Neural cell (in vitro differentiated cells): ENCODE results near the gene SLCO4A1.

Experiments
- EZH2 ChIP-seq: fragments of 200-600, 300-800 bp; shearing (Covaris generic), sonication (generic); IDR thresholded peaks from 2 replicates; pipeline ENCODE4 v1.6.1; 2014; ENCODE audit warnings: antibody characterized with exemption, low read length, borderline replicate concordance, mild to moderate bottlenecking; ENCODE audit not compliant: insufficient read depth, poor library complexity, severe bottlenecking
- POLR2AphosphoS5 ChIP-seq: IDR thresholded peaks from 2 replicates; pipeline ENCODE4 v1.6.1; 2012
- REST ChIP-seq: IDR thresholded peaks from 2 replicates; pipeline ENCODE4 v1.6.1; 2012; ENCODE audit warnings: borderline replicate concordance
- TAF1 ChIP-seq: IDR thresholded peaks from 2 replicates; pipeline ENCODE4 v1.6.1; 2012; ENCODE audit warnings: low read depth
- TF ChIP-seq, protein P1 (sequence below): fragments of 450-650 bp; IDR thresholded peaks from 2 replicates; pipeline ENCODE4 v1.5.1; 2014; ENCODE audit warnings: antibody characterized with exemption, mild to moderate bottlenecking, moderate library complexity; ENCODE audit not compliant: poor library complexity, severe bottlenecking

DNA sequence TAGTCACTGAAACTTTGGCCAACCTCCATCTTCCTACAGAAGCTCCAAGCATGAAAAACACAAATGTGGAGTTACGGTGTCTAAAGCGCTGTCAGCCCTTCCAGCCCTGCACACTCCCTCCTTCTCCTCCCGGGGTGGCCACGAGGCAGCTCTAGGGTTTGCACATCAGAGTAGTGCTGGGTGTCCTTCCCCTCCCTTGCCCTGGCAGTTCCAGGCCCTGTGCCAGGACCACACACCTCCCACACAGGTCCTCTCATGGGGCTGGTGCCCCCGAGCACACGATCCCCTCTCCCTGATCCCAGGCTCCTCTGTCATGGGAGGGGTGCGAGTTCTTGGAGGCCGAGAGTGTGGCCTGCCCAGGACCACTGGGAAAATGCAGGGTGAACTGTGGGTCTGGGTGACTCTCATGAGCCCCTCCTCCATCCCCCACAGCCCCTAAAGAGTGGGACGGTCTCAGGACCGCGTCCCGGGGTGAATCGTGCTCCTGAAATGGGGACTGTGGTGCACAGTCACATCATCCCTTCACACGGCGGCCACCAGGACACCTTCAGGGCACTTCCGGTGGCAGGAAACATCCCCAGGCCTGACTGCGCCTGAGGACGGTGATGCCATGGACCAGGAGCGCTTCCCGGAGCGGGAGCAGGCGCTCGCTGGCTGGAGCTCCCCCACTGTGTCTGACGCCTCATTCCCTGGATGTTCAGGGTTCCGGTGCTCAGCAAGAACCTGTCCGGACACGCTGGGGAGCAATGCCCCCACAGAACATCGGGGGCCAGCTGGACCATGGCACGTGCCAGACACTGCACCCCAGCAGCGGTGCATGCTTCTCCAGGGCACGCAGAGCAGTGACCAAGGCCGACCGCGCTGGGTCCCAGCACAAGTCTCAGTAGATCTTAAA, 42.8 kb upstream of the SLCO4A1 start:
- TF ChIP-seq, protein P1, sequence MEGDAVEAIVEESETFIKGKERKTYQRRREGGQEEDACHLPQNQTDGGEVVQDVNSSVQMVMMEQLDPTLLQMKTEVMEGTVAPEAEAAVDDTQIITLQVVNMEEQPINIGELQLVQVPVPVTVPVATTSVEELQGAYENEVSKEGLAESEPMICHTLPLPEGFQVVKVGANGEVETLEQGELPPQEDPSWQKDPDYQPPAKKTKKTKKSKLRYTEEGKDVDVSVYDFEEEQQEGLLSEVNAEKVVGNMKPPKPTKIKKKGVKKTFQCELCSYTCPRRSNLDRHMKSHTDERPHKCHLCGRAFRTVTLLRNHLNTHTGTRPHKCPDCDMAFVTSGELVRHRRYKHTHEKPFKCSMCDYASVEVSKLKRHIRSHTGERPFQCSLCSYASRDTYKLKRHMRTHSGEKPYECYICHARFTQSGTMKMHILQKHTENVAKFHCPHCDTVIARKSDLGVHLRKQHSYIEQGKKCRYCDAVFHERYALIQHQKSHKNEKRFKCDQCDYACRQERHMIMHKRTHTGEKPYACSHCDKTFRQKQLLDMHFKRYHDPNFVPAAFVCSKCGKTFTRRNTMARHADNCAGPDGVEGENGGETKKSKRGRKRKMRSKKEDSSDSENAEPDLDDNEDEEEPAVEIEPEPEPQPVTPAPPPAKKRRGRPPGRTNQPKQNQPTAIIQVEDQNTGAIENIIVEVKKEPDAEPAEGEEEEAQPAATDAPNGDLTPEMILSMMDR: no peak
- TF ChIP-seq REST: no peak
- TF ChIP-seq EZH2: no peak
- TF ChIP-seq POLR2AphosphoS5: no peak
- TF ChIP-seq TAF1: no peak
